Right lobe of liver (tissue), 6 donors: ENCODE measurements around the gene TUBGCP2. TPM values are rescaled to one million over a fixed set of nuclear protein-coding genes. Genes with fewer than 3 reads are reported as not detected.

Source experiments
- ATAC-seq, 4 donors: fragments of 200-7000 bp; cut with Tn5 transposase; one replicate each; pipeline ENCODE4 v1.9.1; 2020; ENCODE audit warnings: mild to moderate bottlenecking in 4 of 4, moderate library complexity in 4 of 4
- DNase-seq, 3 donors: peaks; one replicate each; pipeline ENCODE4 v3.0.0-alpha.2; 2020
- H3K27ac ChIP-seq, 3 donors: fragments of 200-600 bp; one replicate each; pipeline ENCODE4 v1.8.0; 2022
- H3K27me3 ChIP-seq, 2 donors: fragments of 200-600 bp; one replicate each; pipeline ENCODE4 v1.8.0; 2022
- H3K36me3 ChIP-seq, 4 donors: fragments of 200-600 bp; sonication (generic) in 1 of 4; one replicate each; pipeline versions ENCODE4 v1.5.1 to v1.8.0; 2017 to 2022; ENCODE audit warnings: control low read depth in 1 of 4
- H3K4me1 ChIP-seq, 4 donors: fragments of 200-600 bp; sonication (generic) in 1 of 4; one replicate each; pipeline versions ENCODE4 v1.5.1 to v1.8.0; 2017 to 2022; ENCODE audit warnings: control low read depth in 1 of 4
- H3K4me3 ChIP-seq, 3 donors: fragments of 200-600 bp; one replicate each; pipeline ENCODE4 v1.8.0; 2022
- H3K9me3 ChIP-seq, 4 donors: fragments of 200-600 bp; sonication (generic) in 1 of 4; one replicate each; pipeline versions ENCODE4 v1.5.1 to v1.8.0; 2017 to 2022; ENCODE audit warnings: control low read depth in 1 of 4
- POLR2A ChIP-seq: fragments of 450-650 bp; IDR thresholded peaks from one replicate; pipeline ENCODE4 v1.6.1; 2017; ENCODE audit warnings: antibody characterized with exemption, mild to moderate bottlenecking
- WGBS: methylation state at CpG from one replicate; pipeline ENCODE4 v1.1.6; 2018; ENCODE audit warnings: low coverage, low lambda C conversion rate; ENCODE audit not compliant: insufficient coverage; ENCODE audit errors: missing lambda C conversion rate; 5-methylcytosine and 5-hydroxymethylcytosine counted together
- intact Hi-C, 2 donors: fragments of 100-400 bp; cut with DNase I; formaldehyde crosslinking; loops; one replicate each; pipeline versions ENCODE4 v1.11.2 to v1.14.1; 2022
- total RNA-seq, 6 experiments: library from RNA; depleted of rRNA in 2 of 6; stranded (reverse); fragments of >200 nt in 2 of 6; fragmentation: NEBNext Ultra II Directional in 3 of 6; extraction: Animal tissue kit (Norgen Biotek cat#: 25700) in 3 of 6; gene quantifications; one replicate each; pipeline versions ENCODE4 v1.1.0 to v1.2.4, GENCODE V29; 2016 to 2023
- TF ChIP-seq, protein P1 (sequence below), 4 donors: fragments of 200-600 bp in 3 of 4; fragments of 450-650 bp in 1 of 4; IDR thresholded peaks; one replicate each; pipeline versions ENCODE4 v1.5.1 to v1.8.0; 2016 to 2022; ENCODE audit warnings: antibody characterized with exemption in 4 of 4, mild to moderate bottlenecking in 2 of 4
- donor health status: DM: no; HTN: yes; CAD: no.
- donor health status: DM: no; HTN: no; CAD: no.
- donor health status: DM: no; HTN: no; CAD: no.
- donor health status: DM: no; HTN: yes; CAD: no.
- donor health status: DM: no; HTN: yes; CAD: no.

TUBGCP2 gene
- total RNA-seq, 6 experiments from 2014 or later, result 19.6 to 30.0 (median 25.6) TPM

DNA sequence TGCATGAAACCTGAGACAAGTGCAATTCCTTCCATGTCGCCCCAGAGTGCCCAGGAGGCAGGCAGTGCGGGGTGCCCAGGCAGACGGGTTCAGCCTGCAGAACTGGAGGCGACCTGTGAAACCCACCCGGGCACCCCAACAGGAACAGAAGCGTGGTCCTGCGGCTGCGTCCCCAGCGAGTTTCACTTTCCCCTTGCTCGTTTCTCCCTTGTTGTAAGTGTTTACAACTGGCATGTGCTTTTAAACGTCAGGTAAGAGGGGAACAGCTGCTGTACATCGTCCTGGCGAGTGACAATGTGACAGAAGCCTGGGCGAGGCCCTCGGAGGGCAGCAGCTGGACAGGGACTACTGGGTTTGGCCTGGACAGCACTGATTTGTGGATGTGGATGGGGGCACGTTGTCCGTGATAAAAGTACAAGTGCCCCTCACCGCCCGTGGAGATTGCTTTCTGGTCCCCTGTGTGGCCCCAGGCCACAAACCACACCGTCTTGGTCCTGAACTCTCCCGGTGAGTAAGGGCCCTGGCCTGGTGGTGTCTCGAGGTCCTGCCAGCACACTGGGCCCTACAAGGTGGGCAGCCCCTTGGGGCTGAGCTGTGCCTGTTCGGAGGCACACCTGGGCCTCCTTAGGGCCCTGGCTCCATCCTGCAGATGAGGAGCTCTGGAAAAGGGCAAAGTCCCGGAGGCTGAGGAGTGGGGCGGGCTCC lies 67.0 kb downstream of the TUBGCP2 start:
- WGBS, result 41% methylated on average over 6 of the region's 25 CpGs
- no peaks in the 10 kb centered on the region for H3K36me3 ChIP-seq
- ATAC-seq (no peak), DNase-seq (no peak)
- no peak overlapping the region for H3K27ac ChIP-seq
- H3K27me3 ChIP-seq, result peaks cover 0 to 5% of the 10 kb centered on the region in 2 donors
- intact Hi-C loops, result no loop called here
- H3K4me1 ChIP-seq, result peaks cover 0 to 4% (median 0%) of the 10 kb centered on the region in 4 donors
- TF ChIP-seq, protein P1, sequence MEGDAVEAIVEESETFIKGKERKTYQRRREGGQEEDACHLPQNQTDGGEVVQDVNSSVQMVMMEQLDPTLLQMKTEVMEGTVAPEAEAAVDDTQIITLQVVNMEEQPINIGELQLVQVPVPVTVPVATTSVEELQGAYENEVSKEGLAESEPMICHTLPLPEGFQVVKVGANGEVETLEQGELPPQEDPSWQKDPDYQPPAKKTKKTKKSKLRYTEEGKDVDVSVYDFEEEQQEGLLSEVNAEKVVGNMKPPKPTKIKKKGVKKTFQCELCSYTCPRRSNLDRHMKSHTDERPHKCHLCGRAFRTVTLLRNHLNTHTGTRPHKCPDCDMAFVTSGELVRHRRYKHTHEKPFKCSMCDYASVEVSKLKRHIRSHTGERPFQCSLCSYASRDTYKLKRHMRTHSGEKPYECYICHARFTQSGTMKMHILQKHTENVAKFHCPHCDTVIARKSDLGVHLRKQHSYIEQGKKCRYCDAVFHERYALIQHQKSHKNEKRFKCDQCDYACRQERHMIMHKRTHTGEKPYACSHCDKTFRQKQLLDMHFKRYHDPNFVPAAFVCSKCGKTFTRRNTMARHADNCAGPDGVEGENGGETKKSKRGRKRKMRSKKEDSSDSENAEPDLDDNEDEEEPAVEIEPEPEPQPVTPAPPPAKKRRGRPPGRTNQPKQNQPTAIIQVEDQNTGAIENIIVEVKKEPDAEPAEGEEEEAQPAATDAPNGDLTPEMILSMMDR (IDR thresholded peaks at IDR 0.05), result no peak
- no peak for TF ChIP-seq POLR2A
- H3K9me3 ChIP-seq, result no peaks in the 10 kb centered on the region
- H3K4me3 ChIP-seq, result no peak overlapping the region

DNA sequence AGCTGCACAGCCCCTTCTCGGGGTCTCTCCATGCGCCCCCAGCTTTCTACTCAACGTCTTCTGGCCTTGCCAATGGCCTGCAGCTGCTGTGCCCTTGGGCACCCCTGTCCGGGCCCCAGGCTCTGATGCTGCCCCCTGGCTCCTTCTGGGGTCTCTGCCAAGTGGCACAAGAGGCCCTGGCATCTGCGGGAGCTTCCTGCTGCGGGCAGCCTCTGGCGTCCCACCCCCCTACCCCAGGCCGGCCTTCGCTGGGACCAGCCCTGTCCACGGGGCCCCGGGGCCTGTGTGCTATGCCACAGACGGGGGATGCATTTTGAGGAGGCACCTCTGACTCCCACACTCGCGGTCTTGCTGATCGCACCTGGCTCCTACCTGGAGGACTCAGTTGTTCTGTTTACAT lies 68.7 kb downstream of the TUBGCP2 start:
- intact Hi-C loops, result no loop called here
- DNase-seq (no peak), ATAC-seq (no peak)
- Histone ChIP-seq H3K4me3 (no peak overlapping the region), H3K9me3 (no peaks in the 10 kb centered on the region), H3K4me1 (peaks cover 0 to 9% (median 0%) of the 10 kb centered on the region in 4 donors), H3K27me3 (peaks cover 0 to 8% of the 10 kb centered on the region in 2 donors), H3K27ac (no peak overlapping the region), H3K36me3 (no peaks in the 10 kb centered on the region)
- no peak for TF ChIP-seq POLR2A
- TF ChIP-seq, protein P1 (IDR thresholded peaks at IDR 0.05), result no peak
- WGBS, result 57% methylated on average over 1 of the region's 15 CpGs

DNA sequence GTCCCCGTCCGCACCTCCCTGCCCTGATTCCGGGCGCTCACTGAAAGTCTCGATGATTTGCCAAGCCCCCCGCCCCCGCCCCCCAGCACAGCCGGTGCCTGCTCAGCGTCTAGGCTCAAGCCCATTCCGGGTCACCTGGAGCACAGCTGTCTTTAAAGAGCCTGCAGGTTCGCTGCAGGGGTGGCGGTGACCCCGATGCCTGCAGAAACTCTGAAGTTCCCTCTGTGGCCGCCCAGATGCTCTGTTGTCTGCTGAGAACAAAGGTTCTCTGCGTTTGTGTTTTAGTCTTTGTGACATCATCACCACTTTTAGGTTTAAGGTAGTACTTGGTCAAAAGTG lies 70.2 kb downstream of the TUBGCP2 start:
- H3K27ac ChIP-seq, result no peak overlapping the region
- H3K36me3 ChIP-seq, result no peaks in the 10 kb centered on the region
- H3K9me3 ChIP-seq, result no peaks in the 10 kb centered on the region
- ATAC-seq (no peak), DNase-seq (no peak)
- intact Hi-C loops, result no loop called here
- H3K27me3 ChIP-seq, result peaks cover 0 to 4% of the 10 kb centered on the region in 2 donors
- 24% methylated on average over 8 of the region's 15 CpGs for WGBS
- no peak overlapping the region for H3K4me3 ChIP-seq
- TF ChIP-seq, protein P1 (IDR thresholded peaks at IDR 0.05), result no peak
- no peak for TF ChIP-seq POLR2A
- H3K4me1 ChIP-seq, result peaks cover 0 to 9% (median 0%) of the 10 kb centered on the region in 4 donors

DNA sequence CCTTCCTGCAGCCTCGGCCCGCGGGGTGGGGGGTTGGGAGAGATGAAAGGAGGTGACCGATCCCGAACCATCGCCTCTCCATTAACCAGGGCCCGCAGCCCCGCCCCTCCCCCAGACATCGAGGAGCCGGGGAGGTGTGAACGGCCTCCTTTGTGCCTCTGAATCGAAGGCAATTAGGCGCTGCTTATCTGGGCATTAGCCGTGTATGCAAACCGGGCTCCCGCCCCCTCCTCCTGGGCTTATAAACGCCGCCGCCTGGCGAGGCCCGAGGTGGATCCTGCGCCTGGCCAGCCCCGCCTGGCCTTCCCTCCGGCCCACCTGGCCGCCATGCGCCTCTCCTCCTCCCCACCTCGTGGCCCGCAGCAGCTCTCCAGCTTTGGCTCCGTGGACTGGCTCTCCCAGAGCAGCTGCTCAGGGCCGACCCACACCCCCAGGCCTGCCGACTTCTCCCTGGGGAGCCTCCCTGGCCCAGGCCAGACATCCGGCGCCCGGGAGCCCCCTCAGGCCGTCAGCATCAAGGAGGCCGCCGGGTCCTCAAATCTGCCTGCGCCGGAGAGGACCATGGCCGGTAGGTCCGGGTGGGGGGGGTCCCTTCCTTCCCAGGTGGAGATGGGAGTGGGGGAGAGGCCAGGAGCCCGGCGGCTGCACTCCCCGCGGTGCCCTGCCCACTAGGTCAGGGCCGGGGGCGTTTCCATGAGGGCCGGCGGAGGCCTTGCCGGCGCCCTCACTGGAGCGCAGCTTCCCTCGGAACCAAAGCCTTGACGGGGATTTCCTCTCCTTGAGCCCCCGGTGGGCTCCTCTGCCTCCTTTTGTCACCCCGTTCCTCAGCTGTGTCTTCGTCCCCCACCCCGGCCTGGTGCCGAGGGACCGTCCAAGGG lies 70.8 kb downstream of the TUBGCP2 start, which contains the start of gene VENTX:
TSS of gene VENTX (plus strand) at position 268 of the 878 bp plus-strand sequence. CDS start at position 328, 60 bp downstream.
- WGBS, result 8% methylated on average over 7 of the region's 60 CpGs
- TF ChIP-seq, protein P1 (IDR thresholded peaks at IDR 0.05), result no peak
- TF ChIP-seq POLR2A, result no peak
- peaks cover 0 to 4% of the 10 kb centered on the region in 2 donors for H3K27me3 ChIP-seq
- H3K4me3 ChIP-seq, result no peak within 1 kb of the TSS
- no peak within 1 kb of the TSS for H3K27ac ChIP-seq
- no peak for DNase-seq
- ATAC-seq, result no peak
- H3K36me3 ChIP-seq, result no peaks in the 10 kb centered on the region
- peaks cover 0 to 9% (median 0%) of the 10 kb centered on the region in 4 donors for H3K4me1 ChIP-seq
- no peaks in the 10 kb centered on the region for H3K9me3 ChIP-seq
- intact Hi-C loops, result no loop called here
